ENCODE results near the gene DNAH1. TPM values are rescaled to one million over a fixed set of nuclear protein-coding genes. Genes with fewer than 3 reads are reported as not detected.
A peak's percentile ranks its signal among the peaks of the same experiment; 100 is the strongest.

The DNAH1 gene
- total RNA-seq, 1 experiment from 2014 or later, result 3.1 TPM

DNA sequence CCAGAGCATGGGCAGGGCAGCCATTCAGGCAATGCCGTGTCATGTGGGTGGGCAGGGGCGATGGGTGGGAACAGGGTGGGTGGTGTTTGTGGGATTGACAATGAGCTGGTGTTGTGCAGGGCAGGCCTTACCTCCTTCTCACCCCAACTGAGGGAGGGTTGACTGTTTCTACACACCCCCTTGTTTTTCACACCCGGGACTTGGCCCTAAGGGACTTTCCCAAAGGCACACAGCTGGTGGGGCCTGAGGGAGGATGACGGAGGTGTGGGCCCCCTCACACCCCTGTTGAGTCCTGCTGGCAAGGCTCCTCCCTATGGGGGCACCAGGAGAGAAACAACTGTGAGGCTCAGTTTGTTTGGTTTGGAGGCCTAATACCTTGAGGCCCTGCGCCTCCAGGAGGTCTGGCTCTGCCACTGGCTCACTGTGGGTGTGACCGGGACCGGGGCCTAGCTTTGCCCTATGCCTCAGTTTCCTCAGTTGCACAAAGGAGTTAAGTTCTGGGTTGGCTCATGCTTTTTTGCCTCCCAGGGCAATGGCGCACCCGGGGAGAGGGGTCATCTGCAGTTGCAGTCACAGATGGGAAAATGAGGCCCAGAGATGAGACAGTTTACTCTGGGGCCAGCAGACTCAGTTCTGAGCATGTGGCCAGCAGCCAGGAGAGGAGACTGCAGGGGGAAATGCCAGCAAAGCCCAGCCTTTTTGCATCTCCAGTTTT lies 5.1 kb upstream of the DNAH1 start:
- no peak for DNase-seq (ENCODE audit: low spot score)

DNA sequence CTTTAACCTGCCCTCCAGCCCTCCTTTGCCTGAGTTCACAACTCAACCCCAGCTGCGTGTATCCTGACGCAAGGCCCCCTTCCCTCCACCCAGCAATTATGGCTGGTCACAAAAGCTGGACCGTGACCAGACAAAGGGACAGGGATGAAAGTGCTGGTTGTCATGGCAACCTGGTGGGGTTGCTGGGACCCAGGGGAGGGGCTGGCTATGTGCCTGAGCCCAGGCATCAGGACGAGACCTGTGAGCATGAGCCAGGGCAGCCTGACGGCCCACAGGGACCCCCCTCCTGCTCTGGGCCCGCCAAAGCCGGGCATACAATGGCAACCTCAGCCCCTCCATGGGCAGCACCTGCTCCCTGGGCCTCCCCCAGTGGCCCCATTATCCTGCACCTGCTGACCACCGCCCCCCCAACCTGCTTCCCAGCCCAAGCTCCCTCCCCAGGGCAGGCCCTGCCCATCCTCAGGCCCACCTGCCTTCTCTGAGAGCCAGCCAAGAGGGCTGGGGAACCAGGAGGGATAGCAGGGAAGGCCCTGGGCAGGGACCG lies 4.5 kb upstream of the DNAH1 start:
- no peak for DNase-seq (ENCODE audit: low spot score)

DNA sequence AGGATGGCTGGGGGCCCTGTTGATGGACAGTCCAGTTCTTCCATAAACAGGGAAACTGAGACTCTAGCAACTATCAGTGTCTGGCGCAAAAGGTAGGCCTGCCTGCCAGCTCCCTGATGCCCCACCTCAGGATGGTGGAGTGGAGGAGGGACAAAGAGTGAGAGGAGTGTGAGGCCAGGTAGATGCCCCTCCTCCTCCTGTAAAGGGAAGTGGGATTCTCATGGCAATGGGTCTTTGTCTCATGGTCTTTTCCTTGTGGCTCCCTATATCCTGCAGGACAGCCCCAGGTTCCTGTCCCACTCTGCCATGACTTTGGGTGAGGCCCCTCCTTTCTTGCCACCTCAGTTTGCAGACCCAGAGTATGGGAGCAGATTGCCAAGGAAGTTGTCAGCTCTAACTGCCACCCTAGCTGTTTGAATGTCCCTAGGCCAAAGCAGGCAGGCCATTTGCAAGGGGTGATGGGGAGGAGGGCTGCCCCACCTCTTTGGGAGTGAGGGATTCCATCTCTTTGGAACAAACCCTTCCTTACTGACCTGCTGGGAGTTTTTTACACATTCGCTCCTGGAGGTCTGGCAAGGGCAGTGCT lies 2.8 kb upstream of the DNAH1 start:
- DNase-seq (ENCODE audit: low spot score), result no peak

DNA sequence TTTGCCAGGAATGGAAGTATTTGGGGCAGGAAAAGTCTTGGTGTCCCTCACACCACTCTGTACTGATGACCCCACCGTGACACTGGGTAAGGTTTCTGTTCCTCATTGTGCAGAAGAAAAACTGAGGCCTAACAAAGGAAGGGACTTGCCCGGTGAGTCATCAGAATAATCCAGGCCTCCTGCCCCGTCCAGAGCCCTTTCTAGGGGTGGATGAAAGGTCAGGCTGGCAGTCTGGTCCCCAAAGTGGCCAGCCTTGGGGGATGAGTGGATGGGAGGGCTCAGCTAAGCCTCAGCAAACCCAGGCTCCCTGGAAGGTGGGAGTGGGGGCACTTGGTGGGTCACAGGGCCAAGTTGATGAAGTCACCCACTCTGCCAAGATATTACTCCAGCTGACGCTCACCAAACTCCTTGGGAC lies 2.3 kb upstream of the DNAH1 start:
- peak; percentile 68 for DNase-seq (ENCODE audit: low spot score)

DNA sequence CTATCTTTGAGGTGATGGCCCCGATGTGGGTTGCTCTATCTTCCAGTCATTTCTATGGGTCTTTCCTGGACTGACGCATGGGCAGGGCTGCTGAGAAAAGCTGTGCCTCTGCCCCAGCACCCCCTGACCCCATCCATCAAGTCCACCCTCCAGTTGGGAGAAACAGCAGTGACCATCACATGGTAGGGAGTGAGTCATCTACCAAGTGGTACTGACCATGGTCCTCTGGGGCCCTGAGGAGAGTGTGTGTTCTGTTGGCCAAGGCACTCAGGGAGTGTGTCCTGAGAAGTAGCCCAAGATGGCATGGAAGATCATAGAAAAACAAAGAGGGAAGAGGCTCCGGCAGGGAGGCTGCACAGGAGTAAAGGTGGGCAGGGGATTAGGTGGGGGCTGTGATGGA lies 1.6 kb upstream of the DNAH1 start:
- DNase-seq (ENCODE audit: low spot score), result peak; percentile 29

DNA sequence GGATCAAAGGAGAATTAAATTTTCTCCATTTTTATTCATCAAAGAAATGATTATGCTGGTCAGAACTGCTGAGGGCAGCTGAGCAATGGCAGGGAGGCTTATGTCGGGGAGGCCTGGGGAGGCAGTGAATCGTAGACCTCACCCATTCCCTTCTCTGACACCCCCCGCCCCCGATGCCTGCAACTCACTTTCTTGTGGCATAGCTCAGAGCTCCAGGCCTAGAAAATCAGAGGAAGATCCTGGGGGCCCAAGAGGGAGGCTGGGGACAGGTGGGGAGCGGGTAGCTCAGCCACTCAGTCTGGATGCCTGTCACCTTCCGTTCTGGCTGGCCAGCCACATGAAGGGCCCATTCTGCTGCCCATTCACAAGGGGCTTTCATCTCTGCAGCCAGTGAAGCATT lies 1.1 kb upstream of the DNAH1 start:
- no peak for DNase-seq (ENCODE audit: low spot score)

DNA sequence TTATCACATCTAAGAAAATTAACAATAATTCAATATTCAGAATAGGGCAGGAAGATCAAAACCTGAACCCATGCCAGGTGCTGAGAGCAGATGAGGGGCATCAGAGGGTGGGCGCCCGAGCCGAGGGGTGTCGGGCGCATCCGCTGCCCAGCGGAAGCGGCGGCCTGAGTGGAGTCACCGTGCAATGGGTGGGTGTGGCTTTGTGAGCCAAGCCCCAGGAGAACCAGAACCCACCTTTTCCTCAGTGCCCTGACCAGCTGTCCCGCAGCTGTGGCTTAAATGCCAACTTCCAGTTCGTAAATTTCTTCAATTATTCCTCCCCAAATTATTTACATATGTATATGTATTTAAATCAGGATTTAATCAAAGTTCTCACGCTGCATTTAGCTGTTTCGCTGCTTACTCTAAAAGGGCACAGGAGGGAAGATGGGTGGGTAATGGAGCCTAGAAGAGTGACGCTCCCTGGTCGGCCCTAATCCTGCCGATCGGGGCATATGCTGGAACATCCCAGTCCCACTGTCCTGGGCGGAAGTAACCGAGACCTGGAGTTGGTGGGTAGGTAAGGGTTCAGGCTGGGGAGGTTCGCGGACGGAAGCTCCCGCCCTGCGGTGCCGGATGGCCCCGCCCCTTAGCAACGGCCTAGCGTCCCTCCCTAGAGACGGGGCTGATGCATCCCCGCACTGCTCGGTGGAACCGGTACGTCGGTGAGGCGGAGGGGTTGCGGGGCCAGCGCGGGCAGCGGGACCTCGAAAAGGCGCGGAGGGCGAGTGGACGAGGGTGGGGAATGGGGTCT lies 1.3 kb downstream of the DNAH1 start:
- no peak for DNase-seq (ENCODE audit: low spot score)

DNA sequence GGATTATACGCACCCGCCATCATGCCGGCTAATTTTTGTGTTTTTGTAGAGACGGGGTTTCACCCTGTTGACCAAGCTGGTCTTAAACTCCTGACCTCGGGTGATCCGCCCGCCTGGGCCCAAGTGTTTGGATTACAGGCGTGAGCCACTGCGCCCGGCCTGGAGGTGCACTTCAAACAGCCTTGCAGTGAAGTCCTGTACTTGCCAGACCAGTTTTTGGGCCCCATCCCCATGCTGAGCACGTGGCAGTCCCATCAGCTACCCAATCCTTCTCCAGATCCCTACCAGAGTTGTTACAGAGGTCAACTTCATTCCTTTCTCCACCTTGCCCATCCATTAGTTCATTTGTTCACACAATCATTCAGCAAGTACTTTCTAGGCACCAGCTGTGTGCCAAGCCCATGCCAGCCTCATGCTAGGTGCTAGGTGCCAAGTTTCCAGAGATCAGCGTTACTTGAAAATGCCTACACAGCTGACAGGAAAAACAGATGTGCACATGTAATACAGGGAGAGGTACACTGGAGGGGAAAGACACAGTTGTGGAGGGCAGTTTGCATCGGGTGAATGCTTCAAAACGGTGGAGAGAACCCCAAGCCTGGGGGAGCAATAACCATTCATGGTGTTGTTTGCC lies 2.2 kb downstream of the DNAH1 start:
- no peak for DNase-seq (ENCODE audit: low spot score)

DNA sequence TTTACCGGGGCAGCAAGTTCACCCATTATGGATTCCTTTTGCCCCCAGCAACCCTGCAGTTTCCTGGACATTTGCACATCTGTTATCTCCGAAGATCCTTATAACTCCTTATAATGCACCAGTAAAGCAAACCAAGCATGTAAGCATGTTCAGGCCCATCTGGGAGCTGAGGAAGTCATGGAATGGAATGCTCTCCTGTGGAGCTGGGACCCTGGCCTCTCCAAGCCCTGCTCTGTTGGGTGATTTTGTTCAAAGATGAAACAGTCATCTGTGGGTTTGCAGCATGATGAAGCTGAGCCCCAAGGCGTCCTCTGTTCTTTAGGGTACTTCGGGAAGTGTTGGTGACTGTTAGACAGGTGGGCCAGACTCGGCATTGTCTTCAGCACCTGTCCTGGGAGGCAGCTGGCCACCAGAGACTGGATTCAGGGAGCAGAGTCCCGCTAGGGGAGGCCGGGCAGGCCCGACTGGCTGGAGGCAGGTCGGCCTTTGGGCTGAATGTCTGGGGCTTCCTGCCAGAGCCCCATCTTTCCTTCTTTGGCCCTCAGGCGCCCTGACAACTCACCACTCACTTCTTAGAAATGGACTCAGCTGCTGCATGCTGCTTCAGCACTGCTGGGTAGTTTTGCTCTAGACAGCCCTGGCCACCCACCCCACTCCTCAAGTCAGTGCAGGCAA lies 3.9 kb downstream of the DNAH1 start:
- DNase-seq (ENCODE audit: low spot score), result no peak

DNA sequence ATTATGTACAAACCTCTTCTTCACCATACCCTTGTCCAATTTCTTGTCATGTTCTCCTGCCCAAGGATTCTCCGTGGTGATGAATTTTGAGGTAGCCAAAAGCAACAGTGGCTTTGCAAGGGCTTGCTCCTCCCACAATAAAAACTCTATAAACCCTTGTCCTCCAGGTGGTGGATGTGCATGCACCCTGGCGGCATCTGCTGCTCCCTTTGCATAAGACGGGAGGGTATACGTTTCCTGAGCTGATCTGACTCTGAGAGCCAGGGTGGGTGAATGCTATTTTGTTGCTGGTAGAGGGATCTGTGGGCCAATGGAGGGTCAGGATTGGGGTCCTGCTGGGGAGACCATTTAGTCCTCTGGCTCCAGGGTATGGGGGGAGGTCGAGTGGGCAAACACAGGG lies 5.4 kb downstream of the DNAH1 start:
- no peak for DNase-seq (ENCODE audit: low spot score)

DNA sequence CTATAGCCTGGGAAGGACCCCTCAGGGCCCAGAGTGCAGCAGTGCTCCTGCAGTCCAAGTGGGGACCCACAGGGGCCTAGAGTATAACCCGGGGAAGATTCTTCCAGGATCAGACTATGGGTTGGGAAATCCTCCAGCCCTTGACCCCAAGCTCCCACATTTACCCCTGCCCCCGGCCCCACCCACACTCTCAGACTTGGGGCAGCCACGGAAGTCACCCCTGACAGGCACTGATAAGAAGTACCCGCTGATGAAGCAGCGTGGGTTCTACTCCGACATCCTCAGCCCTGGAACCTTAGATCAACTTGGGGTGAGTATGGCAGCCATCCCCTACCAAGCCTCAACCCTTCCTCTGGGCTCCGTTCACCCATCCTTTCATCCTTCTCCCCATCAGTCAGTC lies 6.3 kb downstream of the DNAH1 start:
- DNase-seq (ENCODE audit: low spot score), result no peak

DNA sequence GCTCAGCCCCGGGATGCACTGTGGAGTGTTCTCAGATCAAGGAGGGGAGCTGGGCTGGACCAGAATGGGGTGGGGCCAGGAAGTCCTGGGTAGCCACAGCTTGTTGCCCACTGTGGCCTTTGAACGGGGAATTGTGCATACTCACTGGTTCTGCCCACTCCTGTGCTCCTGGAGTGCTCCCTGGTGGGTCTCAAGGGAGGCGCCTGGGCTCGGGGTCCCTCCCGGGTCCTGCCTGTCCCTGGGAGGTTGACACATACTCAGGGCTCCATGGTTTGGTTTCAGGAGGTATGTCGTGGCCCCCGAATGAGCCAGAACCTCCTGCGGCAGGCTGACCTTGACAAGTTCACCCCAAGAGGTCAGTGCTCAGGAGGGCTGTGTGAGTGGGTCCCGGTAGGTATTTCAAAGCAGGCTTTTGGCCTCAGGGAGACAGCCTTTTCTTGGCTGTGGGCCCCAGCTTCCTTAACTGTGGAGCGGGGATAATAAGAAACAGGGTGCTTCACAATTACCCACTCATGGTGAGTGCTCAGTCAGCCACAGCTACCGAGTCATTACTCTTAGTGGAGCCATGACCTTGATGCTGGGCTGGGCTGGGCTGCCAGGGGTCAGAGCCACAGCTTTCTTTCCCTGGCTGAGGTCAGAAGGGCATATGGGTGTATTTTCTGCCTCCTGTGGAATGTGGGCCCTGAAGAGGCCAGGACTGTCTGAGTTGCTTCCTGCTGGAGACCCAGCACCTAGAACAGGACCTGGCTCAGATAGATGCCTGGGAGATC lies 7.6 kb downstream of the DNAH1 start:
- DNase-seq (ENCODE audit: low spot score), result no peak

DNA sequence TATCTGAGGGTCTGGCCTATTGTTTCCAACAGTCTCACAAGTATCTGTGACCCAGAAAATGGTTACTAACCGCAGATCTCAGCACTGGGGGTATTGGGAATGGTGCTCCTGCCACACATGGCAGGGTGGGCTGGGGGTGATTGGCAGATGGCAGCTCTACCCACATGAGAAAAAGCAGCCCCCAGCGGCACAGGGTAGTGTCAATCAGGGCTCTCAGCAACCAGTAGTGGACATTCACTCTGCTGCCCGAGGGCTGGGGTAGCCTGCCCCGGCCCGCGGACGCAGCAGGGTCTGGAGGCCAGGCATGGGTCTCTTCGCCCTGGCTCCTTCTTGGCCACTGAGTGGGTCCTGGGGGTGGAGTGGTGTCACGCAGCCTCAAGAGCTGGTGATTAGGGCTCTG lies 8.6 kb downstream of the DNAH1 start:
- DNase-seq (ENCODE audit: low spot score), result no peak

DNA sequence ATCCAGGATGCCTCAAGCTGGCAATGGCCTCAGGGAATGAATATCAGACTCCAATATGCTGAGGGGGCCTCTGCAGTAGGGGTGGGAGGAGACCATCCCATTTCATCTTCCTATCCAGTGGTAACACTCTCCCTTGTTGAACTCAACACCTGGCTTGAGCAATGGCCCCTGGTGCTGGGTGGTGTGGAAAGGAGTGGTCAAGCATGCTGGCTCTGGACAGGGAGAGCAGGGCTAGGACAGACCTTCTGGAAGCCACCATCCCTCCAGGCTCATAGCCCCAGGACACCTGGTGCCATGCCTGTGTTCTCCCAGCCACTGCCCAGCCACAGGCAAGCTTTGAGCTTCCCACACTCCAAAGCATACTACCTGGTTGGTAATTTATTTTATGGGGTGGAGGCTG lies 9.6 kb downstream of the DNAH1 start:
- DNase-seq (ENCODE audit: low spot score), result no peak

DNA sequence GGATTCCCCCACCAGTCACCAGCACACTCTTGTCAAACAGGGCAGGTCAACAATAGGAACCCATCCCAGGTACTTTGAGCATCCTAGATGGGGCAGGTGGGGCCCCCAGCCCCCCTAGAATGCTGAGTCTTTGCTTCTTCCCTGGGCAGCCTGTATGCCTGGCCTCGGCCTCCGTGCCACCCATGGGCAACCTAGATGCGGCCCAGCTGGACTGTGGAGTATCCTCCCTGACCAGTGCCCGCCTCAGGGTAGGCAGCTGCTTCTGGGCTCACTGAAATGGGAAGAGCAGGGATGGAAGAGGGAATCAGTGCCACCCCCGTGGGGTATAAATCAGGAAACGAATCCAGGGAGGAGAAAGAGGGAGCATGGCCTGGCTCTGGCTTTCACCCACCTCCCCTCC lies 10.9 kb downstream of the DNAH1 start:
- no peak for DNase-seq (ENCODE audit: low spot score)

DNA sequence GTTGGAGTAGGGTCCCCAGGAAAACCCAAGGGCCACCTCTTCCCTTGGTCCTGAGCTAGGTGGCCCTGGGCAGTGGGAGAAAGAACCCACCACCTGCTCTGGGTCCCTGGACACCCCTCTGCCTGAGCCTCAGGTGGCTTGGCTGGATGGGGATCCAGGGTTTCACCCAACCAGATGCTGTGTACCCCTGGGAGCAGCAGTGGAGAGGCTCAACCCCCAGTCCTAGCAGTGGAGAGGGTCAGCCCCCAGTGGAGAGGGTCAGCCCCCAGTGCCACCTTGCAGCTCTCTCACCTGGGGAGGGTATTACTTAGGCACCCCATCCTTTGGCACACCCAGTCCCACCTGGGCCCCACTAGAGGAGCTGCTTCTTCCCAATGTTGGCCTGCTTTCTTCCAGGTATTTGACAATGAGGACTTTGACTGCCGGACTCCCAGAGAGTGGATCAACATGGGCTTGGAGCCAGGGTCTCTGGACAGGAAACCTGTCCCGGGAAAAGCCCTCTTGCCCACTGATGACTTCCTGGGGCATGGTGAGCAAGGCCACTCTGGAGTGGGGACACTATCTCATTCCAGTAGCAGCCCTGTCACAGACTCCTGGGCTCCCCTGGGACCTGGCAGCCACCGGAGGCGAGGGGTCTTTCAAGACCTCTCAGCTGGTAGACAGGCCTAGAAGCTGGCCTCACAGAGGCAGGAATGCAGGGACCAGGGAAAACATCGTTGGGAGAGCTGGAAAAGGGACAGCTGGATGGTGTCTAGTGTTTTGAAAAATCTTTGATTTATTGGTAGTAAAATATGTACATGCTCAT lies 11.6 kb downstream of the DNAH1 start:
- no peak for DNase-seq (ENCODE audit: low spot score)

DNA sequence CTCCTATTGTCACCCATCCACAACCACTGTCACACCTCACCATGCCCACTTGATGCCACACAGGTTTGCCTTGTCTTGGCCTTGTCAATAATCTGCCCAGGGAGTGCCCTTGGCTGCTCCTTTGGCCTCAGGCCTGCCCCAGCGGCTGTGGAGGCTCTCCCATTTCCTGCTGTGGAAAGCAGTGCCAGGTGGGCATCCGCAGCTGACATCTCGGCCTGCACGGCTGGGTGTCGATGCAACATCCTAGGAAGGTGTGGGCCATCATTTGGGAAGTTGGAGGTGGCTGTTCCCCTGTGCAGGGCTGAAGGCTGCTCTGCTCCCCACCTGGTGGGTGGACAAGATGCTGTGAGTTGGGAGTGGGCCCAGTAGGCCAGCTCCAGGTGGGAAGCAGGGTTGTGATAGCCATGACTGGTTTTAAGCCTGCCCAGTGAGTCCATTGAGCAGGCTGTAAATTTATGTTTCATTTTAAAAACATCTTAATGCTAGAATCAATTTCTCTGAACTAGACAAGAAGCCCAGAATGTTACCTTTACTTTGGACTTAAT lies 12.5 kb downstream of the DNAH1 start:
- DNase-seq (ENCODE audit: low spot score), result no peak

DNA sequence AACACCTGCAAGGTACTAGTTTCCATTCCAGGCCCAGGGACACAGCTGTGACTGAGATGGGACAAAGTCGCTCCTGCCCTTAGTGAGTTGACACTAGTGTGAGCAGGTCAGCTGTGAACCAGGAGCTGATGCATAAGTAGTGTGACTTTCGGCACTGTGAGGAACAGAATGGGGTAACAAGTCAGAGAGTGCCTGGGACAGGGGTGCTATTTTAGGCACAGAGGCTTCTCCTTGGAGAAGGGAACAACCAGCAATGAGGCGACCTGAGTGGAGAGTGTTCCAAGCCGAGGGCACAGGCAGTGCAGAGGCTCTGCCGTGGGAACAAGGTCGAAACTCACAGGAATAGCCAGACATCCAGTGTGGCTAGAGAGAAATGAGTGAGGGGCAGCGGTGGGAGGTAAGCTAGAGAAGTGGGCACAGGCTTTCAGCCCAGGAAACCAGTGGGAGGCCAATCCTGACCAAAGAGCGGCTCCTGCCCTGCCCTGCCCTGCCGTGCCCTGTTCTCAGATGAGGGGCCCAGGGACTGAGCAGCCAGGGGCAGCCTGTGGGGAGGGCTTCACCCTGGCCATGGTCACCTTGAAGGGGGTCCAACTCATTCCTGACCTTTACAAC lies 14.2 kb downstream of the DNAH1 start:
- DNase-seq (ENCODE audit: low spot score), result no peak

DNA sequence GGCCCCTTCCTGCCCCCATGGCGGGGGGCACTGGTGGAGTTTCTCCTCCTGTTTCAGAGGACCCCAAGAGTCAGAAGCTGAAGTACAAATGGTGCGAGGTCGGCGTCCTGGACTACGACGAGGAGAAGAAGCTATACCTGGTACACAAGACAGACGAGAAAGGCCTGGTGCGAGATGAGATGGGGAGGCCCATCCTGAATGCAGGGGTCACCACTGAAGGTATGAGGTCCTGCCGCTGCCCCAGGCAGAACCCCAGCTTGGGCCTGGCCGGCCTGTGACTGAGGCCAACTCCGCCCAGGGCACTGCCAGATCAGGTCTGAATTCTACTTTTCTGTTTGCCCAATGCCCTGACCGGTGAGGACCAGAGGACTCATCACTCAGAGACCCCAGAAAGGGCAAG lies 15.0 kb downstream of the DNAH1 start:
- DNase-seq (ENCODE audit: low spot score), result no peak
